ENCODE measurements around the gene SLIT2.
A peak's percentile ranks its signal among the peaks of the same experiment; 100 is the strongest.

Gene SLIT2

GRCh38 chr4:20251796-20252655, at the start of gene SLIT2:
Gene SLIT2 (plus strand): TSS chr4:20251905. CDS start chr4:20253816, 1,911 bp downstream.
- DNase-seq: peak; percentile 54

GRCh38 chr4:20203508-20203907, 48.2 kb upstream of the SLIT2 start:
- DNase-seq: no peak

- no peak for DNase-seq
Measured at GRCh38 chr4:20217521-20217920, 34.2 kb upstream of the SLIT2 start.

GRCh38 chr4:20217951-20218350, 33.8 kb upstream of the SLIT2 start:
- no peak for DNase-seq

- DNase-seq: no peak
Measured at GRCh38 chr4:20219521-20219920, 32.2 kb upstream of the SLIT2 start.

GRCh38 chr4:20237894-20238537, 13.7 kb upstream of the SLIT2 start:
- no peak for DNase-seq

- no peak for DNase-seq
Measured at GRCh38 chr4:20248155-20248558, 3.5 kb upstream of the SLIT2 start.

GRCh38 chr4:20249333-20249732, 2.4 kb upstream of the SLIT2 start:
- no peak for DNase-seq

- no peak for DNase-seq
Measured at GRCh38 chr4:20251031-20251795, 492 bp upstream of the SLIT2 start.

GRCh38 chr4:20252656-20253282, 1.1 kb downstream of the SLIT2 start:
- DNase-seq: peak; percentile 47

GRCh38 chr4:20253283-20253734, 1.6 kb downstream of the SLIT2 start:
- DNase-seq: no peak

- DNase-seq: peak; percentile 46
Measured at GRCh38 chr4:20253735-20254409, 2.2 kb downstream of the SLIT2 start.

- DNase-seq: no peak
Measured at GRCh38 chr4:20254511-20255250, 3.0 kb downstream of the SLIT2 start.

GRCh38 chr4:20255251-20255586, 3.5 kb downstream of the SLIT2 start:
- no peak for DNase-seq

GRCh38 chr4:20255823-20256222, 4.1 kb downstream of the SLIT2 start:
- no peak for DNase-seq

- no peak for DNase-seq
Measured at GRCh38 chr4:20256381-20256881, 4.7 kb downstream of the SLIT2 start.

- no peak for DNase-seq
Measured at GRCh38 chr4:20259707-20260106, 8.0 kb downstream of the SLIT2 start.

GRCh38 chr4:20260821-20261220, 9.1 kb downstream of the SLIT2 start:
- DNase-seq: no peak

GRCh38 chr4:20262221-20262620, 10.5 kb downstream of the SLIT2 start:
- no peak for DNase-seq

- DNase-seq: no peak
Measured at GRCh38 chr4:20264688-20265087, 13.0 kb downstream of the SLIT2 start.

- no peak for DNase-seq
Measured at GRCh38 chr4:20265726-20266125, 14.0 kb downstream of the SLIT2 start.
